GM23338 (cell line): Measurements from ENCODE around the gene MSL3B.

ENCODE experiments used
- ATAC-seq: fragments of 200-7000 bp; cut with Tn5 transposase; 3 replicates; pipeline ENCODE4 v1.9.1; 2020
- DNase-seq: peaks from one replicate; pipeline ENCODE4 v3.0.0-alpha.2; 2015; ENCODE audit warnings: low spot score
- H2AFZ ChIP-seq: fragments of 200-600 bp; sonication (generic); 2 replicates; pipeline ENCODE4 v1.8.0; 2016; ENCODE audit warnings: antibody characterized with exemption, mild to moderate bottlenecking, moderate library complexity
- H3F3A ChIP-seq: fragments of 200-600 bp; sonication (generic); replicated peaks from 2 replicates; pipeline ENCODE4 v1.8.0; 2017; ENCODE audit warnings: antibody characterized with exemption, mixed run types, low read depth
- H3K27ac ChIP-seq: fragments of 200-600 bp; sonication (generic); 2 replicates; pipeline ENCODE4 v1.6.1; 2016; ENCODE audit warnings: low read depth
- H3K27me3 ChIP-seq: fragments of 200-600 bp; sonication (generic); 2 replicates; pipeline ENCODE4 v1.8.0; 2016; ENCODE audit warnings: mild to moderate bottlenecking, mixed run types, moderate library complexity; ENCODE audit not compliant: insufficient read depth
- H3K36me3 ChIP-seq: fragments of 200-600 bp; sonication (generic); 2 replicates; pipeline ENCODE4 v1.8.0; 2016; ENCODE audit warnings: mild to moderate bottlenecking; ENCODE audit not compliant: insufficient read depth
- H3K4me1 ChIP-seq: fragments of 200-600 bp; sonication (generic); 2 replicates; pipeline ENCODE4 v1.8.0; 2016; ENCODE audit warnings: mild to moderate bottlenecking, moderate library complexity; ENCODE audit not compliant: insufficient read depth
- H3K4me2 ChIP-seq: fragments of 200-600 bp; sonication (generic); 2 replicates; pipeline ENCODE4 v1.7.1; 2017; ENCODE audit warnings: mixed run types
- H3K4me3 ChIP-seq: fragments of 200-600 bp; sonication (generic); 2 replicates; pipeline ENCODE4 v1.6.1; 2016; ENCODE audit warnings: mixed run types
- H3K79me2 ChIP-seq: fragments of 200-600 bp; sonication (generic); replicated peaks from 2 replicates; pipeline ENCODE4 v1.8.0; 2017; ENCODE audit warnings: mild to moderate bottlenecking; ENCODE audit not compliant: insufficient read depth
- H3K9me2 ChIP-seq: fragments of 200-600 bp; sonication (generic); 2 replicates; pipeline ENCODE4 v1.8.0; 2017; ENCODE audit not compliant: insufficient read depth
- H4K20me1 ChIP-seq: fragments of 200-600 bp; sonication (generic); replicated peaks from 2 replicates; pipeline ENCODE4 v1.8.0; 2017; ENCODE audit warnings: mild to moderate bottlenecking; ENCODE audit not compliant: insufficient read depth
- H3K27ac Mint-ChIP-seq: 2 replicates; pipeline ENCODE4 v1.8.0; 2020; ENCODE audit warnings: inconsistent platforms, mild to moderate bottlenecking, moderate library complexity, mixed read lengths
- H3K27me3 Mint-ChIP-seq: 3 replicates; pipeline ENCODE4 v1.8.0; 2022; ENCODE audit warnings: low read depth, mild to moderate bottlenecking, moderate library complexity, mixed read lengths, inconsistent platforms; ENCODE audit not compliant: insufficient read depth, poor library complexity
- H3K36me3 Mint-ChIP-seq: 3 replicates; pipeline ENCODE4 v1.8.0; 2021; ENCODE audit warnings: low read depth, mild to moderate bottlenecking, inconsistent platforms, moderate library complexity, mixed read lengths
- H3K4me1 Mint-ChIP-seq: 3 replicates; pipeline ENCODE4 v1.8.0; 2020; ENCODE audit warnings: mild to moderate bottlenecking, inconsistent platforms, mixed read lengths
- H3K4me3 Mint-ChIP-seq: 3 replicates; pipeline ENCODE4 v1.8.0; 2021; ENCODE audit warnings: moderate library complexity, mild to moderate bottlenecking, inconsistent platforms, mixed read lengths
- H3K9me3 Mint-ChIP-seq: 3 replicates; pipeline ENCODE4 v1.8.0; 2020; ENCODE audit warnings: moderate library complexity, mild to moderate bottlenecking, inconsistent platforms, mixed read lengths
- CREB1 ChIP-seq: fragments of 250-450 bp; sonication (Bioruptor Pico); IDR thresholded peaks from 2 replicates; pipeline ENCODE4 v1.5.0; 2020; ENCODE audit warnings: low read depth, mild to moderate bottlenecking, moderate library complexity
- REST ChIP-seq: IDR thresholded peaks from one replicate; pipeline ENCODE4 v1.6.1; 2018; ENCODE audit warnings: antibody characterized with exemption; ENCODE audit not compliant: unreplicated experiment
- STAT1 ChIP-seq: IDR thresholded peaks from one replicate; pipeline ENCODE4 v1.6.1; 2016; ENCODE audit warnings: antibody characterized with exemption; ENCODE audit not compliant: unreplicated experiment
- ZNF331 ChIP-seq: fragments of 250-450 bp; sonication (Bioruptor Pico); IDR thresholded peaks from 2 replicates; pipeline ENCODE4 v1.5.0; 2020; ENCODE audit warnings: low read depth, mild to moderate bottlenecking, moderate library complexity
- ZNF462 ChIP-seq: fragments of 250-450 bp; sonication (Bioruptor Pico); IDR thresholded peaks from 2 replicates; pipeline ENCODE4 v1.5.0; 2020; ENCODE audit warnings: mild to moderate bottlenecking, moderate library complexity

The MSL3B gene

GRCh38 chr2:233849607-233850271 lies 18.4 kb downstream of the MSL3B start (continued):
- TF ChIP-seq ZNF462 (CRISPR knock-in tag), result no peak
- TF ChIP-seq REST, result no peak

GRCh38 chr2:233848276-233848675 lies 19.9 kb downstream of the MSL3B start:
- Mint-ChIP-seq H3K27me3 (peaks cover 10% of the 10 kb centered on the region), H3K27ac (peak overlapping the region; percentile 42; the same call in 1 of the 2 replicates), H3K4me3 (no peak overlapping the region), H3K9me3 (no peaks in the 10 kb centered on the region), H3K4me1 (peaks cover 12% of the 10 kb centered on the region), H3K36me3 (peaks cover 99% of the 10 kb centered on the region)
- Histone ChIP-seq H3K27me3 (no peaks in the 10 kb centered on the region), H4K20me1 (peaks cover 50% of the 10 kb centered on the region), H3K4me2 (no peak overlapping the region), H3K36me3 (peaks cover 90% of the 10 kb centered on the region), H3K4me1 (peaks cover 11% of the 10 kb centered on the region), H3K9me2 (no peaks in the 10 kb centered on the region), H3K4me3 (no peak overlapping the region), H3F3A (no peaks in the 10 kb centered on the region), H3K79me2 (peaks cover 88% of the 10 kb centered on the region), H2AFZ (no peak overlapping the region), H3K27ac (no peak overlapping the region)
- ATAC-seq (no peak), DNase-seq (no peak)
- TF ChIP-seq CREB1 (CRISPR knock-in tag) (no peak), ZNF331 (CRISPR knock-in tag) (no peak), ZNF462 (CRISPR knock-in tag) (no peak), STAT1 (no peak)
